SK-N-SH treated with all-trans-retinoic acid at 6 μM for 48 hours (cell line): Measurements from ENCODE around the gene SKIC2.
A peak's percentile ranks its signal among the peaks of the same experiment; 100 is the strongest.
"Not testable (repeated sequence)": the region's sequence is repeated elsewhere in the genome, so short reads cannot be mapped to it uniquely, and the experiment has no call there.

ENCODE experiments used
- ATAC-seq: fragments of 200-7000 bp; cut with Tn5 transposase; 3 replicates; pipeline ENCODE4 v1.9.1; 2020; ENCODE audit warnings: mild to moderate bottlenecking, moderate library complexity
- BACH2 ChIP-seq: fragments of 250-450 bp; sonication (Bioruptor Pico); IDR thresholded peaks from 2 replicates; pipeline ENCODE4 v1.9.0; 2021; ENCODE audit warnings: mild to moderate bottlenecking, borderline replicate concordance
- CREB5 ChIP-seq: fragments of 250-450 bp; sonication (Bioruptor Pico); IDR thresholded peaks from 2 replicates; pipeline ENCODE4 v1.5.1; 2020; ENCODE audit warnings: low read depth, mild to moderate bottlenecking, moderate library complexity
- CSDC2 ChIP-seq: fragments of 250-450 bp; sonication (Bioruptor Pico); IDR thresholded peaks from 2 replicates; pipeline ENCODE4 v1.5.0; 2020; ENCODE audit warnings: mild to moderate bottlenecking, moderate library complexity
- CSRNP3 ChIP-seq: fragments of 250-450 bp; sonication (Bioruptor Pico); IDR thresholded peaks from 2 replicates; pipeline ENCODE4 v1.5.1; 2021; ENCODE audit warnings: mild to moderate bottlenecking, moderate library complexity
- ESRRG ChIP-seq: fragments of 250-450 bp; sonication (Bioruptor Pico); IDR thresholded peaks from 2 replicates; pipeline ENCODE4 v1.6.1; 2021; ENCODE audit warnings: mild to moderate bottlenecking
- OSR1 ChIP-seq: fragments of 250-450 bp; sonication (Bioruptor Pico); IDR thresholded peaks from 2 replicates; pipeline ENCODE4 v1.8.0; 2022; ENCODE audit warnings: moderate library complexity, mild to moderate bottlenecking, inconsistent platforms
- RARB ChIP-seq: fragments of 250-450 bp; sonication (Bioruptor Pico); IDR thresholded peaks from 2 replicates; pipeline ENCODE4 v1.8.0; 2021; ENCODE audit warnings: mild to moderate bottlenecking, moderate library complexity
- SNAI2 ChIP-seq: fragments of 250-450 bp; sonication (Bioruptor Pico); IDR thresholded peaks from 2 replicates; pipeline ENCODE4 v1.5.0; 2020; ENCODE audit warnings: mild to moderate bottlenecking, moderate library complexity
- TCF4 ChIP-seq: fragments of 250-450 bp; sonication (Bioruptor Pico); IDR thresholded peaks from 2 replicates; pipeline ENCODE4 v1.8.0; 2021; ENCODE audit warnings: mild to moderate bottlenecking, moderate library complexity, borderline replicate concordance
- ZC3H10 ChIP-seq: fragments of 250-450 bp; sonication (Bioruptor Pico); IDR thresholded peaks from 2 replicates; pipeline ENCODE4 v1.5.1; 2021; ENCODE audit warnings: mild to moderate bottlenecking, moderate library complexity
- ZFP3 ChIP-seq: fragments of 250-450 bp; sonication (Bioruptor Pico); IDR thresholded peaks from 2 replicates; pipeline ENCODE4 v1.5.0; 2020; ENCODE audit warnings: mild to moderate bottlenecking, moderate library complexity
- ZFP30 ChIP-seq: fragments of 450-650 bp; formaldehyde crosslinking; IDR thresholded peaks from 2 replicates; pipeline ENCODE4 v1.5.0; 2022; ENCODE audit warnings: mild to moderate bottlenecking, moderate library complexity
- ZNF565 ChIP-seq: fragments of 450-650 bp; formaldehyde crosslinking; conservative IDR thresholded peaks from 2 replicates; pipeline ENCODE4 v1.5.0; 2020; ENCODE audit warnings: low read depth, mild to moderate bottlenecking, moderate library complexity
- ZNF70 ChIP-seq: fragments of 450-650 bp; formaldehyde crosslinking; IDR thresholded peaks from 2 replicates; pipeline ENCODE4 v1.5.0; 2020; ENCODE audit warnings: mild to moderate bottlenecking, moderate library complexity
- TF ChIP-seq, protein P1 (sequence below): fragments of 250-450 bp; sonication (Bioruptor Pico); IDR thresholded peaks from 2 replicates; pipeline ENCODE4 v1.8.0; 2020; ENCODE audit warnings: mild to moderate bottlenecking, moderate library complexity, borderline replicate concordance
- TF ChIP-seq, protein P2 (sequence below): fragments of 250-450 bp; sonication (Bioruptor Pico); IDR thresholded peaks from 2 replicates; pipeline ENCODE4 v1.5.0; 2020; ENCODE audit warnings: mild to moderate bottlenecking, moderate library complexity

Gene SKIC2

DNA sequence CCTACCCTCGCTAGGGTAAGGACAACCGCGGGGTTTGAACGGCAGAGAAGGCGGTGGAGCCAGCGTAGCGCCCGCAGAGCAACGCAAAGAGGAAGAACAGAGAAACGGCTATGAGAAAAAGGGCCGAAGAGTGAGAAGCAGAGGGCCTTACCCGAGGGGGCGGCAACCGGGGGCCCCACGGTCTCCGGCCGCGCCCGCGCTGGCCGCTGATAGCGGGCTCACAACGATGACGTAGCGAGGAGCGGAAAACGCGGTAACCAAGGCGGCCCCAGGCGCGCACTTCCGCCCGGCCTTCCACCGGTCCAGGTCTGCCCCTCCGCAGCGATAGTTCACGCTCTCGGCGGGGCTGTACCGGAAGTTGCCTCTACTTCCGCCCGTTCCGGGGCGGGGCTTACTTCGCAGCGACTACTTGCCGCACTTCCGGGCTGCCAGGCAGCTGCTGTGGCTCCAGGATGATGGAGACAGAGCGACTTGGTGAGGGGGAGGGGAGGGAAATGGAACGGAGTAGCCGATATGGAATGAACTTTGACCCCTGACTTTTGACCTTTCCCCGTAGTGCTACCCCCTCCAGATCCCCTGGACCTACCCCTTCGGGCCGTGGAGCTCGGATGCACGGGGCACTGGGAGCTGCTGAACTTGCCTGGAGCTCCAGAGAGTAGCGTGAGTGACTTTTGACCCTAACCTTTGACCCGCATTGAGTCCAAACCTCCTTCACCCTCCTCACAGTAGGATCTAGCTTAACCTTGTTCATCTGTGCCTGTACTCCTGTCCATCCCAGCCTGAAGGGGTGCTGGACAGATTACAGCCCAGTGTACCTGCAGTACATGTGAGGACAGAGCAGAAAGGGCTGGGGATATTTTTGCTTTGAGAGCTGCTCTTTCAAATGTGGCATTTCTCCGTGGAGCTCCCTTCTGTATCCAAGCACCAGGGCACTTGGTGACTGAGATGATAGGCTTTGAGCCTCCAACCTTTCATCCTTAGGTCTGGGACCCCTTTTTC lies at the start of gene SKIC2, which contains the start of gene NELFE:
SKIC2 (plus strand) TSS at position 435 of the 999 bp plus-strand sequence; CDS start at position 453, 18 bp downstream.
NELFE (minus strand) TSS at position 231 of the 999 bp plus-strand sequence. CDS start 525 bp downstream, outside the sequence.
- peak; percentile 99 for ATAC-seq
- no peak for TF ChIP-seq ESRRG (CRISPR knock-in tag)
- TF ChIP-seq, protein P1, sequence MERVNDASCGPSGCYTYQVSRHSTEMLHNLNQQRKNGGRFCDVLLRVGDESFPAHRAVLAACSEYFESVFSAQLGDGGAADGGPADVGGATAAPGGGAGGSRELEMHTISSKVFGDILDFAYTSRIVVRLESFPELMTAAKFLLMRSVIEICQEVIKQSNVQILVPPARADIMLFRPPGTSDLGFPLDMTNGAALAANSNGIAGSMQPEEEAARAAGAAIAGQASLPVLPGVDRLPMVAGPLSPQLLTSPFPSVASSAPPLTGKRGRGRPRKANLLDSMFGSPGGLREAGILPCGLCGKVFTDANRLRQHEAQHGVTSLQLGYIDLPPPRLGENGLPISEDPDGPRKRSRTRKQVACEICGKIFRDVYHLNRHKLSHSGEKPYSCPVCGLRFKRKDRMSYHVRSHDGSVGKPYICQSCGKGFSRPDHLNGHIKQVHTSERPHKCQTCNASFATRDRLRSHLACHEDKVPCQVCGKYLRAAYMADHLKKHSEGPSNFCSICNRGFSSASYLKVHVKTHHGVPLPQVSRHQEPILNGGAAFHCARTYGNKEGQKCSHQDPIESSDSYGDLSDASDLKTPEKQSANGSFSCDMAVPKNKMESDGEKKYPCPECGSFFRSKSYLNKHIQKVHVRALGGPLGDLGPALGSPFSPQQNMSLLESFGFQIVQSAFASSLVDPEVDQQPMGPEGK: peak; percentile 76; the same call in 1 of the 2 replicates

GRCh38 chr6:31909298-31909697 lies 49.7 kb upstream of the SKIC2 start:
- ATAC-seq: not testable (repeated sequence)

DNA sequence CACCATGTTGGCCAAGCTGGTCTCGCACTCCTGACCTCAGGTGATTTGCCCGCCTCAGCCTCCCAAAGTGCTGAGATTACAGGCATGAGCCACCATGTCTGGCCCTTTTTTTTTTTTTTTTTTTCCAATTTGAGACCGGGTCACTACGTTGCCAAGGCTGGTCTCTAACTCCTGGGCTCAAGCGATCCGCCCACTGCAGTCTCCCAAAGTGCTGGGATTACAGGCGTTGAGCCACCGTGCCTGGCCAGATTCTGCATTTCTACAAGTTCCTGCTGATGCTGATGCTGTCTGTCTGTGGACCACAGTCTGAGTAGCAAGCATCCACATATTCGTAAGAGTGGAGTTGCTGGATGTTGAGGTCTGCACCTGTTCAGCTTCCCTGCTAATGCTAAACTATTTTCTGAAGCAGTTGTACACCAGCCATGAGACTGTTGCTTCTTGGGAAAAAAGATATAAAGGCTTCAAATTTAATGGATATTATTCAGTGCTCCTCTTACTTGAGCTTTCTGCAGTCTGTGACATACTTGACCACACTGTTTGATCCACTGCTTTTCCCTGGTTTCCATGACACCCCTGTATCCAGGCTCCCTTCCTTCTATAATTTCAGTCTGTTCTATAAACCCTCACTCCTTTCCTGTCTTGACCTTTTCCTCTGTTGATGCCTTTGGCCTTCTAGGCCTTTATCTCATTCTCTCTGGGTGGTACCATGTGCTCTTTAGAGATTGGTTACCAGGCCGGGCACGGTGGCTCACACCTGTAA lies 47.0 kb upstream of the SKIC2 start:
- TF ChIP-seq ZNF70: no peak
- TF ChIP-seq OSR1 (CRISPR knock-in tag): no peak
- TF ChIP-seq RARB (CRISPR knock-in tag): no peak
- TF ChIP-seq ZC3H10 (CRISPR knock-in tag): no peak
- TF ChIP-seq, protein P2, sequence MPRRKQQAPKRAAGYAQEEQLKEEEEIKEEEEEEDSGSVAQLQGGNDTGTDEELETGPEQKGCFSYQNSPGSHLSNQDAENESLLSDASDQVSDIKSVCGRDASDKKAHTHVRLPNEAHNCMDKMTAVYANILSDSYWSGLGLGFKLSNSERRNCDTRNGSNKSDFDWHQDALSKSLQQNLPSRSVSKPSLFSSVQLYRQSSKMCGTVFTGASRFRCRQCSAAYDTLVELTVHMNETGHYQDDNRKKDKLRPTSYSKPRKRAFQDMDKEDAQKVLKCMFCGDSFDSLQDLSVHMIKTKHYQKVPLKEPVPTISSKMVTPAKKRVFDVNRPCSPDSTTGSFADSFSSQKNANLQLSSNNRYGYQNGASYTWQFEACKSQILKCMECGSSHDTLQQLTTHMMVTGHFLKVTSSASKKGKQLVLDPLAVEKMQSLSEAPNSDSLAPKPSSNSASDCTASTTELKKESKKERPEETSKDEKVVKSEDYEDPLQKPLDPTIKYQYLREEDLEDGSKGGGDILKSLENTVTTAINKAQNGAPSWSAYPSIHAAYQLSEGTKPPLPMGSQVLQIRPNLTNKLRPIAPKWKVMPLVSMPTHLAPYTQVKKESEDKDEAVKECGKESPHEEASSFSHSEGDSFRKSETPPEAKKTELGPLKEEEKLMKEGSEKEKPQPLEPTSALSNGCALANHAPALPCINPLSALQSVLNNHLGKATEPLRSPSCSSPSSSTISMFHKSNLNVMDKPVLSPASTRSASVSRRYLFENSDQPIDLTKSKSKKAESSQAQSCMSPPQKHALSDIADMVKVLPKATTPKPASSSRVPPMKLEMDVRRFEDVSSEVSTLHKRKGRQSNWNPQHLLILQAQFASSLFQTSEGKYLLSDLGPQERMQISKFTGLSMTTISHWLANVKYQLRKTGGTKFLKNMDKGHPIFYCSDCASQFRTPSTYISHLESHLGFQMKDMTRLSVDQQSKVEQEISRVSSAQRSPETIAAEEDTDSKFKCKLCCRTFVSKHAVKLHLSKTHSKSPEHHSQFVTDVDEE (CRISPR knock-in tag): no peak
- no peak for TF ChIP-seq CSRNP3 (CRISPR knock-in tag)
- no peak for TF ChIP-seq SNAI2 (CRISPR knock-in tag)
- TF ChIP-seq ZFP30 (CRISPR knock-in tag): no peak
- no peak for TF ChIP-seq CREB5
- TF ChIP-seq TCF4 (CRISPR knock-in tag): no peak
- no peak for TF ChIP-seq CSDC2 (CRISPR knock-in tag)
- no peak for TF ChIP-seq ZNF565
- no peak for TF ChIP-seq ESRRG (CRISPR knock-in tag)
- no peak for TF ChIP-seq BACH2
- peak; percentile 31; the same call in 2 of the 3 replicates for ATAC-seq

- ATAC-seq: no peak
- TF ChIP-seq ZNF565 (no peak), OSR1 (CRISPR knock-in tag) (no peak), ZFP3 (CRISPR knock-in tag) (no peak), TCF4 (CRISPR knock-in tag) (no peak), RARB (CRISPR knock-in tag) (no peak)
- TF ChIP-seq, protein P1: no peak
Measured at GRCh38 chr6:31915351-31915750, 43.6 kb upstream of the SKIC2 start.
